IMR-90 (cell line): ENCODE data around the gene ASH1L. TPM values are rescaled to one million over a fixed set of nuclear protein-coding genes. Genes with fewer than 3 reads are reported as not detected.

ENCODE experiments used
- ATAC-seq: fragments of 200-7000 bp; cut with Tn5 transposase; 2 replicates; pipeline ENCODE4 v1.9.1; 2020; ENCODE audit warnings: low read depth, mild to moderate bottlenecking, moderate library complexity
- BruUV-seq: library from RNA; stranded (reverse); fragments of 400-500 nt; replicated peaks from 2 replicates; lab custom pipeline; 2021; lab: Mats Ljungman, UMichigan
- CTCF ChIA-PET: fragments of 300-600 bp; formaldehyde crosslinking; extraction: SDS; loops from one replicate; lab custom pipeline; 2021; ENCODE audit warnings: antibody characterized with exemption; lab: Yijun Ruan, JAX
- POLR2A ChIA-PET: fragments of 300-600 bp; sonication (Branson Sonifier 250); formaldehyde crosslinking; loops from one replicate; lab custom pipeline; 2022; ENCODE audit warnings: antibody characterized with exemption; ENCODE audit not compliant: unreplicated experiment; lab: Charles Lee
- DNase-seq: peaks from one replicate; pipeline ENCODE4 v3.0.0; 2013
- H2AFZ ChIP-seq: replicated peaks from 2 replicates; pipeline ENCODE3; 2013; ENCODE audit warnings: low read length, mild to moderate bottlenecking; ENCODE audit not compliant: poor library complexity
- H2AK5ac ChIP-seq: 2 replicates; pipeline ENCODE4 v1.6.1; 2013; ENCODE audit warnings: low read depth, low read length, inconsistent platforms
- H2AK9ac ChIP-seq: replicated peaks from 2 replicates; pipeline ENCODE3; 2013; ENCODE audit warnings: mild to moderate bottlenecking, low read depth, low read length, moderate library complexity; ENCODE audit not compliant: poor library complexity
- H2BK120ac ChIP-seq: 2 replicates; pipeline ENCODE4 v1.6.1; 2013; ENCODE audit warnings: low read depth, low read length, inconsistent platforms
- H2BK15ac ChIP-seq: 3 replicates; pipeline ENCODE4 v1.6.1; 2013; ENCODE audit warnings: low read depth, low read length, inconsistent platforms
- H2BK20ac ChIP-seq: 2 replicates; pipeline ENCODE4 v1.6.1; 2013; ENCODE audit warnings: low read depth, mild to moderate bottlenecking, inconsistent platforms, low read length, moderate library complexity
- H2BK5ac ChIP-seq: 2 replicates; pipeline ENCODE4 v1.6.1; 2013; ENCODE audit warnings: mild to moderate bottlenecking, low read depth, low read length, inconsistent platforms; ENCODE audit not compliant: poor library complexity, severe bottlenecking
- H3K14ac ChIP-seq: replicated peaks from 2 replicates; pipeline ENCODE4 v1.6.1; 2013; ENCODE audit warnings: low read depth, low read length, inconsistent platforms
- H3K18ac ChIP-seq: 2 replicates; pipeline ENCODE4 v1.6.1; 2013; ENCODE audit warnings: low read depth, low read length, control low read depth
- H3K23ac ChIP-seq: 2 replicates; pipeline ENCODE4 v1.6.1; 2013; ENCODE audit warnings: low read depth, low read length, inconsistent platforms
- H3K27ac ChIP-seq: 2 replicates; pipeline ENCODE4 v1.5.1; 2013; ENCODE audit warnings: mild to moderate bottlenecking, control low read depth, low read length; ENCODE audit not compliant: insufficient read depth
- H3K27me3 ChIP-seq: 2 replicates; pipeline ENCODE4 v1.6.1; 2013; ENCODE audit warnings: low read length; ENCODE audit not compliant: control insufficient read depth, insufficient read depth
- H3K36me3 ChIP-seq: 2 replicates; pipeline ENCODE4 v1.6.1; 2013; ENCODE audit warnings: low read length, mixed read lengths; ENCODE audit not compliant: control insufficient read depth, insufficient read depth
- H3K4ac ChIP-seq: 2 replicates; pipeline ENCODE4 v1.6.1; 2013; ENCODE audit warnings: low read depth, low read length, inconsistent platforms
- H3K4me1 ChIP-seq: 2 replicates; pipeline ENCODE4 v1.6.1; 2013; ENCODE audit warnings: low read length, mixed read lengths; ENCODE audit not compliant: control insufficient read depth, insufficient read depth
- H3K4me2 ChIP-seq: 2 replicates; pipeline ENCODE4 v1.6.1; 2013; ENCODE audit warnings: low read depth, mild to moderate bottlenecking, control low read depth, low read length, moderate library complexity
- H3K4me3 ChIP-seq: 2 replicates; pipeline ENCODE4 v1.5.1; 2013; ENCODE audit warnings: low read depth, mild to moderate bottlenecking, control low read depth, low read length, moderate library complexity; ENCODE audit not compliant: insufficient read depth
- H3K56ac ChIP-seq: 2 replicates; pipeline ENCODE4 v1.6.1; 2013; ENCODE audit warnings: low read length, inconsistent platforms; ENCODE audit not compliant: insufficient read depth; ENCODE audit errors: extremely low read depth
- H3K79me1 ChIP-seq, 2 experiments: 2 replicates each; pipeline ENCODE4 v1.6.1; 2013; ENCODE audit warnings: low read length in 2 of 2, inconsistent platforms in 1 of 2, low read depth in 1 of 2
- H3K9ac ChIP-seq: 2 replicates; pipeline ENCODE4 v1.6.1; 2013; ENCODE audit warnings: low read depth, low read length, control low read depth
- H3K9me1 ChIP-seq: 2 replicates; pipeline ENCODE4 v1.6.1; 2013; ENCODE audit warnings: low read length, inconsistent platforms; ENCODE audit not compliant: insufficient read depth
- H3K9me3 ChIP-seq: 2 replicates; pipeline ENCODE4 v1.6.1; 2013; ENCODE audit warnings: low read length; ENCODE audit not compliant: control insufficient read depth, insufficient read depth
- H4K20me1 ChIP-seq: 2 replicates; pipeline ENCODE4 v1.6.1; 2013; ENCODE audit warnings: low read length, inconsistent platforms; ENCODE audit not compliant: insufficient read depth
- H4K5ac ChIP-seq: 2 replicates; pipeline ENCODE4 v1.6.1; 2013; ENCODE audit warnings: mild to moderate bottlenecking, low read depth, low read length, control low read depth
- H4K8ac ChIP-seq, 2 experiments: 2 replicates each; pipeline ENCODE4 v1.6.1; 2013; ENCODE audit warnings: low read depth in 2 of 2, low read length in 2 of 2, control low read depth in 1 of 2, inconsistent platforms in 1 of 2
- H4K91ac ChIP-seq: 2 replicates; pipeline ENCODE4 v1.6.1; 2013; ENCODE audit warnings: low read depth, low read length, inconsistent platforms; ENCODE audit not compliant: insufficient read depth
- BHLHE40 ChIP-seq: fragments of 150-350 bp; IDR thresholded peaks from 2 replicates; pipeline ENCODE4 v1.6.1; 2016; ENCODE audit warnings: mild to moderate bottlenecking, low read depth, low read length
- ELK1 ChIP-seq: fragments of 150-350 bp; IDR thresholded peaks from 2 replicates; pipeline ENCODE4 v1.6.1; 2016; ENCODE audit warnings: low read depth, mild to moderate bottlenecking, low read length, moderate library complexity, borderline replicate concordance
- MAFK ChIP-seq: IDR thresholded peaks from 2 replicates; pipeline ENCODE4 v1.6.1; 2012; ENCODE audit warnings: low read depth, low read length, improper control_type of control experiment
- NFE2L2 ChIP-seq: fragments of 150-350 bp; IDR thresholded peaks from 2 replicates; pipeline ENCODE4 v1.6.1; 2016; ENCODE audit warnings: low read depth, mild to moderate bottlenecking, low read length
- POLR2A ChIP-seq: IDR thresholded peaks from 2 replicates; pipeline ENCODE4 v1.6.1; 2012; ENCODE audit warnings: mild to moderate bottlenecking, low read depth, low read length
- RCOR1 ChIP-seq: IDR thresholded peaks from 2 replicates; pipeline ENCODE4 v1.6.1; 2012; ENCODE audit warnings: mild to moderate bottlenecking, low read length, improper control_type of control experiment; ENCODE audit not compliant: insufficient replicate concordance
- RFX5 ChIP-seq: IDR thresholded peaks from 2 replicates; pipeline ENCODE4 v1.8.0; 2012; ENCODE audit warnings: low read depth, mild to moderate bottlenecking, low read length, moderate library complexity
- SMC3 ChIP-seq: fragments of 150-350 bp; IDR thresholded peaks from 2 replicates; pipeline ENCODE4 v1.6.1; 2016; ENCODE audit warnings: low read depth, mild to moderate bottlenecking, antibody characterized with exemption, low read length, moderate library complexity
- USF2 ChIP-seq: fragments of 150-350 bp; IDR thresholded peaks from 2 replicates; pipeline ENCODE4 v1.6.1; 2017; ENCODE audit warnings: mild to moderate bottlenecking, antibody characterized with exemption, low read length, low read depth
- WGBS, 2 experiments: methylation state at CpG; one replicate each; pipeline versions ENCODE4 v1.1.5 to v1.1.7; 2013; ENCODE audit warnings: missing lambda C conversion rate in 2 of 2; ENCODE audit not compliant: insufficient read length in 1 of 2; ENCODE audit errors: extremely low coverage in 2 of 2; 5-methylcytosine and 5-hydroxymethylcytosine counted together
- dilution Hi-C: fragments of 300-500 bp; cut with HindIII; formaldehyde crosslinking; loops from one replicate; pipeline ENCODE4 v1.14.3; 2018; ENCODE audit warnings: low sequenced_read_pairs; ENCODE audit not compliant: unreplicated experiment
- in situ Hi-C: fragments of 300-500 bp; cut with MboI; formaldehyde crosslinking; loops from 3 replicates; pipeline ENCODE4 v1.14.3; 2019; ENCODE audit warnings: low sequenced_read_pairs, inconsistent platforms, mixed read lengths
- intact Hi-C: fragments of 100-400 bp; cut with micrococcal nuclease; formaldehyde crosslinking; loops from 2 replicates; pipeline ENCODE4 v1.10.0; 2022
- polyA plus RNA-seq, 3 experiments: library from polyadenylated mRNA; depleted of rRNA; stranded (reverse); fragments of >200 nt; gene quantifications; 2 replicates each; pipeline ENCODE4 v1.2.3, GENCODE V29; 2012; ENCODE audit warnings: low replicate concordance in 1 of 3
- total RNA-seq: library from RNA; depleted of rRNA; stranded (reverse); fragments of >200 nt; gene quantifications from 2 replicates; pipeline ENCODE4 v1.2.3, GENCODE V29; 2012
- TF ChIP-seq, protein P1 (sequence below): conservative IDR thresholded peaks from 2 replicates; pipeline ENCODE4 v1.5.1; 2012; ENCODE audit warnings: mild to moderate bottlenecking, low read depth, low read length, improper control_type of control experiment

ASH1L gene
- total and polyA plus RNA-seq, 2 of the 4 experiments (the other 2 are of a cell fraction) = 13.7 to 18.5 TPM

DNA sequence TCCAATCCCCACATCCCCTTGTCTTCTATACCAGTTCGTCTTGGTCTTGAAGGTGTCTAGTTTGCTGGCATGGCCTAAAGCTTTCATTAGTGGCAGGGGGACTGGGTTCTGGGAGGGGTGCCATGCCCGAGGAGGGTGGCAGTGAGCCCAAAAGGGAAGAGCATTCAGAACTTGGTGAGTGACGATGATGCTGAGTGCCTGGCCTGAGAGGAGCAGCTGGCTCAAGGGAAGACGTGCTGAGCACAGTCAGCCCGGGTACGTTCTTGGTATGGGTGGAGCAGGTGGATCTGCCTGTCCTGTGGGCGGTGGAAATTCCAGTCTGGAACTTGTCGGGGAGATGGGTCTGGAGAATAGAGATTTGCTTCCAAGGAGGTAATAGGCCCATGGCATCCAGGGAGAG, 249.3 kb downstream of the ASH1L start:
- H2AK5ac ChIP-seq = 0 out of 2 replicates have a peak overlapping the region, but pooled peaks have one; percentile 3
- dilution Hi-C loops (no loop called here), in situ Hi-C loops (no loop called here), intact Hi-C loops (no loop called here)
- no peak overlapping the region for H2BK20ac ChIP-seq
- H3K56ac ChIP-seq = no peak overlapping the region
- H3K23ac ChIP-seq = no peak overlapping the region
- no peak overlapping the region for H3K4me2 ChIP-seq
- H3K4me3 ChIP-seq = no peak overlapping the region
- DNase-seq = no peak
- H3K14ac ChIP-seq = no peak overlapping the region
- no peak overlapping the region for H4K8ac ChIP-seq
- H2BK5ac ChIP-seq = no peak overlapping the region
- ChIA-PET CTCF (no interaction called here), POLR2A (no interaction called here)
- H2AK9ac ChIP-seq = no peak overlapping the region
- 92% methylated on average over 7 of the region's 8 CpGs; no CpG with 5 or more reads in 1 of the 2 experiments for WGBS, 2 experiments
- no peaks in the 10 kb centered on the region for H4K20me1 ChIP-seq
- no peak overlapping the region for H4K5ac ChIP-seq
- peaks cover 10% of the 10 kb centered on the region; the same call in 1 of the 2 replicates for H3K9me1 ChIP-seq
- H3K79me1 ChIP-seq = peaks cover 15 to 53% of the 10 kb centered on the region in 2 experiments
- no peaks in the 10 kb centered on the region for H3K27me3 ChIP-seq
- no peak for ATAC-seq
- no peak overlapping the region for H2BK120ac ChIP-seq
- no peak overlapping the region for H3K4ac ChIP-seq
- H2AFZ ChIP-seq = no peak overlapping the region
- no TSS peak for BruUV-seq
- peaks cover 4% of the 10 kb centered on the region for H3K4me1 ChIP-seq
- no peak overlapping the region for H3K27ac ChIP-seq
- no peak for TF ChIP-seq SMC3
- TF ChIP-seq ELK1 = no peak
- TF ChIP-seq, protein P1, sequence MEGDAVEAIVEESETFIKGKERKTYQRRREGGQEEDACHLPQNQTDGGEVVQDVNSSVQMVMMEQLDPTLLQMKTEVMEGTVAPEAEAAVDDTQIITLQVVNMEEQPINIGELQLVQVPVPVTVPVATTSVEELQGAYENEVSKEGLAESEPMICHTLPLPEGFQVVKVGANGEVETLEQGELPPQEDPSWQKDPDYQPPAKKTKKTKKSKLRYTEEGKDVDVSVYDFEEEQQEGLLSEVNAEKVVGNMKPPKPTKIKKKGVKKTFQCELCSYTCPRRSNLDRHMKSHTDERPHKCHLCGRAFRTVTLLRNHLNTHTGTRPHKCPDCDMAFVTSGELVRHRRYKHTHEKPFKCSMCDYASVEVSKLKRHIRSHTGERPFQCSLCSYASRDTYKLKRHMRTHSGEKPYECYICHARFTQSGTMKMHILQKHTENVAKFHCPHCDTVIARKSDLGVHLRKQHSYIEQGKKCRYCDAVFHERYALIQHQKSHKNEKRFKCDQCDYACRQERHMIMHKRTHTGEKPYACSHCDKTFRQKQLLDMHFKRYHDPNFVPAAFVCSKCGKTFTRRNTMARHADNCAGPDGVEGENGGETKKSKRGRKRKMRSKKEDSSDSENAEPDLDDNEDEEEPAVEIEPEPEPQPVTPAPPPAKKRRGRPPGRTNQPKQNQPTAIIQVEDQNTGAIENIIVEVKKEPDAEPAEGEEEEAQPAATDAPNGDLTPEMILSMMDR = no peak
- TF ChIP-seq MAFK = no peak
- no peak for TF ChIP-seq POLR2A
- no peak for TF ChIP-seq RCOR1
- no peak for TF ChIP-seq RFX5
- TF ChIP-seq NFE2L2 = no peak
- no peak for TF ChIP-seq USF2
- no peak for TF ChIP-seq BHLHE40
- peaks cover 20% of the 10 kb centered on the region for H3K36me3 ChIP-seq
- H3K18ac ChIP-seq = no peak overlapping the region
- no peak overlapping the region for H2BK15ac ChIP-seq
- no peak overlapping the region for H4K91ac ChIP-seq
- no peak overlapping the region for H3K9ac ChIP-seq
- H3K9me3 ChIP-seq = no peaks in the 10 kb centered on the region
